Measurements from ENCODE around the gene FAM20C.

DNA sequence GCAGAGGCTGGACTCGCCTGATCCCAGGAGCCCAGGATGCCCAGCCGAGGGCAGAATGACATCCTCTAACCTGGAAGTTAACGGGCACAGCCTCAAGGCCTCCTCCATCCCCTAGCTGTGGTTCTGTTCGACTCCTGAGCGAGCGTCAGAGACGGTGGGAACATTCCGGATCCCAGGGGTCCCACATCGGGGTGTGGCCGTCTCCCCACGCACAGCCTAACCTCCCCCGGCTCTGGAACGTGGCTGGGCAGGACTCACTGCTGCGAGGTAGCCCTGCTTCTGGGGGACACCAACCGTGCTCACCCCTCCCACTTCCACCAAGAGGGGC is 106.0 kb downstream of the FAM20C start:
- no peak for TF ChIP-seq RFX5 (IDR thresholded peaks at IDR 0.05; ENCODE audit: low read depth, low read length)
- no peak for TF ChIP-seq MTA3 (IDR thresholded peaks at IDR 0.05; ENCODE audit: borderline replicate concordance, low read length)
